ENCODE measurements around the gene RRP36. TPM values are rescaled to one million over a fixed set of nuclear protein-coding genes. Genes with fewer than 3 reads are reported as not detected.

Gene RRP36
- total and polyA plus RNA-seq, 9 of the 15 experiments (the other 6 are each of a cell fraction or from before 2014, with no cell fraction given): 27.6 to 150 (median 114) TPM

GRCh38 chr6:42987533-42988451 lies 33.6 kb upstream of the RRP36 start (continued):
- TF ChIP-seq SAP30 (IDR thresholded peaks at IDR 0.05; ENCODE audit: borderline replicate concordance, insufficient read depth, low read depth, low read length, poor library complexity, severe bottlenecking): no peak
- peak; percentile 89 to 94; a peak in 3 of 4 replicates for TF ChIP-seq SIN3A (IDR thresholded peaks at IDR 0.05; ENCODE audit: borderline replicate concordance in 2 of 2, control insufficient read depth in 1 of 2, low read depth in 2 of 2, low read length in 2 of 2)
- TF ChIP-seq ZNF282 (CRISPR knock-in tag; IDR thresholded peaks at IDR 0.05): no peak
- peak; percentile 60 for TF ChIP-seq EGR1 (conservative IDR thresholded peaks at IDR 0.05)
- TF ChIP-seq CEBPG (CRISPR knock-in tag; IDR thresholded peaks at IDR 0.05): peak; percentile 52
- TF ChIP-seq CEBPG (tag; conservative IDR thresholded peaks at IDR 0.05 in 1 of 2, IDR thresholded peaks at IDR 0.05 in 1 of 2): peak; percentile 51 to 83; a peak in 3 of 4 replicates
- TF ChIP-seq MCM3 (IDR thresholded peaks at IDR 0.05): no peak
- TF ChIP-seq CBX5 (IDR thresholded peaks at IDR 0.05; ENCODE audit: borderline replicate concordance, low read depth): no peak
- TF ChIP-seq COPS2 (conservative IDR thresholded peaks at IDR 0.05): no peak
- no peak for TF ChIP-seq POLR2H (tag; IDR thresholded peaks at IDR 0.05; ENCODE audit: low read depth)
- no peak for TF ChIP-seq SMARCA5 (IDR thresholded peaks at IDR 0.05)
- no peak for TF ChIP-seq ZNF232 (CRISPR knock-in tag; IDR thresholded peaks at IDR 0.05)
- TF ChIP-seq HDGF (IDR thresholded peaks at IDR 0.05): peak; percentile 61; the same call in 1 of the 2 replicates
- TF ChIP-seq CBX1 (IDR thresholded peaks at IDR 0.05; ENCODE audit: low read depth): no peak
- no peak for TF ChIP-seq KLF10 (CRISPR knock-in tag; IDR thresholded peaks at IDR 0.05)
- TF ChIP-seq TFAP4 (CRISPR knock-in tag; IDR thresholded peaks at IDR 0.05; ENCODE audit: borderline replicate concordance): peak; percentile 99
- peak; percentile 60; the same call in 1 of the 2 replicates for TF ChIP-seq MYNN (IDR thresholded peaks at IDR 0.05)
- no peak for TF ChIP-seq MYNN (CRISPR knock-in tag; IDR thresholded peaks at IDR 0.05)
- TF ChIP-seq HDAC6 (IDR thresholded peaks at IDR 0.05; ENCODE audit: low read depth, low read length): no peak
- no peak for TF ChIP-seq ZBTB8A (IDR thresholded peaks at IDR 0.05; ENCODE audit: partially characterized antibody)
- TF ChIP-seq SETDB1 (IDR thresholded peaks at IDR 0.05; ENCODE audit: low read length): no peak
- no peak for TF ChIP-seq CAMTA2 (CRISPR knock-in tag; conservative IDR thresholded peaks at IDR 0.05)
- TF ChIP-seq CBFB (CRISPR knock-in tag; IDR thresholded peaks at IDR 0.05): no peak
- TF ChIP-seq ATF6 (CRISPR knock-in tag; IDR thresholded peaks at IDR 0.05): no peak
- no peak for TF ChIP-seq GATAD2A (IDR thresholded peaks at IDR 0.05)
- TF ChIP-seq MAFF (IDR thresholded peaks at IDR 0.05; ENCODE audit: low read length): no peak
- peak; percentile 94 for TF ChIP-seq CEBPB (tag; IDR thresholded peaks at IDR 0.05)
- TF ChIP-seq FOS (IDR thresholded peaks at IDR 0.05; ENCODE audit: extremely low read depth, insufficient read length): no peak

All from K562 (cell line).